Cardiac septum (tissue), 1 donor: ENCODE data around the gene BTBD9. TPM values are rescaled to one million over a fixed set of nuclear protein-coding genes. Genes with fewer than 3 reads are reported as not detected.

Experiments
- DNase-seq: peaks from one replicate; pipeline ENCODE4 v3.0.0-alpha.2; 2020; ENCODE audit warnings: low spot score
- intact Hi-C: fragments of 100-400 bp; cut with DNase I; formaldehyde crosslinking; loops from one replicate; pipeline ENCODE4 v1.14.0; 2022
- total RNA-seq: library from RNA; stranded (reverse); fragmentation: NEBNext Ultra II Directional; extraction: Animal tissue kit (Norgen Biotek cat#: 25700); gene quantifications from one replicate; pipeline ENCODE4 v1.2.1, GENCODE V29; 2021
- donor health status: DM: no; HTN: no; CAD: no.

Gene BTBD9
- total RNA-seq, 1 donor from 2014 or later, result 24.2 TPM

- no peak for DNase-seq
- intact Hi-C loops, result no loop called here
Observed at GRCh38 chr6:38339914-38340313, 299.8 kb downstream of the BTBD9 start.

GRCh38 chr6:38337819-38338465 lies 301.8 kb downstream of the BTBD9 start:
- DNase-seq, result no peak
- intact Hi-C loops, result no loop called here

GRCh38 chr6:38336922-38337321 lies 302.8 kb downstream of the BTBD9 start:
- no peak for DNase-seq
- intact Hi-C loops, result no loop called here

- DNase-seq, result no peak
- intact Hi-C loops, result no loop called here
Observed at GRCh38 chr6:38326837-38327236, 312.9 kb downstream of the BTBD9 start.

DNA sequence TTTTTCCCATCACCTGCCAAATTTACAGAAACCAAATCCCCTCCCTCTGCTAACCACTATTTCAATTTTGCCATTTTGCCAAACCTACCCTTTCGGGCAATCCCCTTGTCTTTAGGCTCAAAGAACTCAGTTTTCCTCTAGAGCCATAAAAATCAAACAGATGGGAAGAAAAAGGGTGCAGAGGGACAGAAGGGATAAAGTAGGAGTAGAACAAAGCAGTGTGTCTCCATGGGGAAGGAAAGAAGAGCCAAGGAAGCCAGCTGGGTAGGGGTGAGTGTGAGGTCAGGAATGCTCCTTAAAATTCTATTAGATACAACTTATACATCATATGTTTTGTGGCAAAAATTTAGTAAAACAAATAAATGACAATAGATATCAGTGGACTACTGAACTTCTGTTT lies 316.5 kb downstream of the BTBD9 start:
- intact Hi-C loops, result no loop called here
- no peak for DNase-seq

DNA sequence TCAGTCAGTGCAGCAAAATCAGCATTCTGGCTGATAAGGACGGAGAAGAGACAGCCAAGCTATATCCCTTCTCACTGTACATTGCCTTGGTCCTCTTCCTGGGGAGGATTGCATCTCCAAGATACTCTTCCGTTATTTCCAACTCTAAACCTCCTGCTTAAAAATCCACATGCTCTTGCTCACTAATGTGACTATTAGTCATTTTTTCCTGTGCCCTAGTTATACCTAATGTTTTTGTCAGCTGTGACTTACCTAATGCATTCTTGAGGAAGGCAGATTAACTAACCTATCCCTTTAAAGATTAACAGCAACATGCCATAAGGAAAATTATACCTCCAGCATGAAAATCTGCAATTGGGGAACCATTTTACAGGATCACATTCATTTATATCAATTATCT lies 317.6 kb downstream of the BTBD9 start:
- intact Hi-C loops, result no loop called here

GRCh38 chr6:38320843-38321242 lies 318.9 kb downstream of the BTBD9 start:
- intact Hi-C loops, result no loop called here
- no peak for DNase-seq

More for the DNA sequence above, 317.6 kb downstream of the BTBD9 start:
- no peak for DNase-seq

DNA sequence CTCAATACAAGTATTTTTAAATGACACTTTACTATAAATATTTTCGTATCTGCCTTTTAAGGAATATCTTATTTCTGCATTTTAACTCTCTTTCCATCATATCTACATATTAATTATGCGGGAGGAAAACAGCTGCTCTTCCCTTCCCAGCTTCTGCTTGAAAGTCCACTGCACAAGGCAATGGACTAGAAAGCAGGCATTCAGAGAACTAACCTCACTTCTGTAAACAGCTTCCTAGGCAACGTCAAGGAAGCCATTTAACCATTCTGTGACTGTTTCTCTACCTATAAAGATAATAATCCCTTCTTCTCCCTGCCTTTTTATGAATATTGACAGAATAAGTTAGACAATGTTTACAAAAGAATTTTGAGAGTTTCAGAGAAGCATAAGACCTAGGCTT lies 319.4 kb downstream of the BTBD9 start:
- intact Hi-C loops, result no loop called here
- no peak for DNase-seq

- DNase-seq, result no peak
- intact Hi-C loops, result no loop called here
Observed at GRCh38 chr6:38319256-38320212, 320.2 kb downstream of the BTBD9 start.

GRCh38 chr6:38316099-38316868 lies 323.4 kb downstream of the BTBD9 start:
- DNase-seq, result no peak
- intact Hi-C loops, result no loop called here

- intact Hi-C loops, result no loop called here
- no peak for DNase-seq
Observed at GRCh38 chr6:38311201-38311600, 328.5 kb downstream of the BTBD9 start.

DNA sequence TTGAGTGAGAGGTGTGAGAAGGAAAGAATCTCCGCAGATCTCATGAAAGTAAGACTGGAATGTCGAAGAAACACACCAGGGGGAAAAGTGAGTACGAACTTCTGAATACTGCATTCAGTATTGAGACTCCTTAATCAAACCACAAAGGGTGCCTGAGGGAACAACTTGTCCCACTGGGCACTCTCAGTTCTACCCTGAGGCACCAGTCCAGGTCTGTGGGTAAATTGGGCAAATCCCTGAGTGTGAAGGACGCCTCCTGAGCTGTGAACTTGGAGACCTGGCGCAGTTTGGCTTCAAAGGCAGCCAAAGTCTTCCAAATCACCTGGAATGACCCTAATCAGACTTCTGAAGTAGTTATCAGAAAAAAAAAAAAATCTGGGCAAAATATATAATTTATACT lies 329.7 kb downstream of the BTBD9 start:
- intact Hi-C loops, result no loop called here
- DNase-seq, result no peak

- no peak for DNase-seq
- intact Hi-C loops, result no loop called here
Observed at GRCh38 chr6:38307740-38308139, 332.0 kb downstream of the BTBD9 start.

GRCh38 chr6:38306931-38307330 lies 332.8 kb downstream of the BTBD9 start:
- no peak for DNase-seq
- intact Hi-C loops, result no loop called here

DNA sequence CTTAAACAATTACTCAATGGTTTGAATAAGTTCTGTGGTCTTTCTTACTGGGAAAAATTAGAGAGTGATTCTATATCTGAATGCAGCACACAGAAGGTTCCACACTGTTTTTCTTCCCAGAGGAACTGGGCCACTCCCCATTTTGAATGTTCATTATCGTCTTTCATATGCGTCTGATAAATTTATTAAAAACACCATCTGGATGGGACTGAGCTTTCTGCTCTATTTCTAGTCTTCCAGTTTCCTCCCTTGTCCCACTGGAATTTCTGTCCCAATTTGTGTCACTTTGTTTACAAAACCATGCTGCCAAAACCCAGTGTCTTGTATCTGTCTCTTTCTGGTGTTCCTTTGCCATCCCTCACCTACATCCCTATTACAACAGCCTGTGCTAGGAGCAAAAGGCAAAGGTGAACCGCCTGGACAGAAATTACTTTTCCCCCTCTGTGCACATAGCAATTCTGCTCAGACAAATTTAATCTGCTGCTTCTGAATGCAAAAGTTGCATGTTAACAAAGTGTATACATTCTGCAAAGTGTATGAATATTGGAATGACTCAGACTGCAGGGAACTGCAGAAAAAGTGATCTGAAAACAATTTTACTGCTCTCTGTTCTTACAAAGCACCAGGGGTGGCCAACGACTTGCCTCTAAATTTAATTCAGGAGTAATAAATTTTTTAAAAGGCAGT lies 333.6 kb downstream of the BTBD9 start:
- DNase-seq, result no peak
- intact Hi-C loops, result no loop called here

DNA sequence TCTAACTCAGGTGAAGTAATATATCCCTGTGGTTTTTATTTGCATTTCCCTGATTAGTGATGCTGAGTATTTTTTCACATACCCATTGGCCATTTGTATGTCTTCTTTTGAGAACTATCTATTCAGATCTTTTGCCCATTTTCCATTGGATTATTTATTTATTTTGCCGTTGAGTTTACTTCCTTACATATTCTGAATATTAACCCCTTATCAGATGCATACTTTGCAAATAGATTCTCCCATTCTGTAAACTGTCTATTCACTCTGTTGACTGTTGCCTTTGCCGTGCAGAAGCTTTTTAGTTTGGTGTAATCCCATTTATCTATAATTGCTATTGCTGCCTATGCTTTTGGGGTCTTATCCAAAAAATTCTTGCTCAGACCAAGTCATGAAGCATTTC lies 336.9 kb downstream of the BTBD9 start:
- intact Hi-C loops, result no loop called here
- DNase-seq, result no peak

- no peak for DNase-seq
- intact Hi-C loops, result no loop called here
Observed at GRCh38 chr6:38302081-38302480, 337.6 kb downstream of the BTBD9 start.

- intact Hi-C loops, result no loop called here
- DNase-seq, result no peak
Observed at GRCh38 chr6:38290133-38290799, 349.5 kb downstream of the BTBD9 start.

GRCh38 chr6:38287487-38287886 lies 352.2 kb downstream of the BTBD9 start:
- intact Hi-C loops, result no loop called here
- DNase-seq, result no peak
